HepG2 (cell line): Measurements from ENCODE around the gene TRIM15.

ENCODE experiments used
- BRD4 ChIP-seq: sonication (generic); formaldehyde crosslinking; IDR thresholded peaks from 2 replicates; pipeline ENCODE4 v1.4.0; 2020; ENCODE audit warnings: missing genetic modification reagents
- CREM ChIP-seq, 2 experiments: sonication (generic) in 1 of 2; formaldehyde crosslinking in 1 of 2; IDR thresholded peaks; 2 replicates each; pipeline versions ENCODE4 v1.4.0 to v1.6.1; 2016 to 2020; ENCODE audit warnings: antibody characterized with exemption in 1 of 2, mild to moderate bottlenecking in 1 of 2, missing genetic modification reagents in 1 of 2
- JARID2 ChIP-seq: sonication (generic); formaldehyde crosslinking; IDR thresholded peaks from 2 replicates; pipeline ENCODE4 v1.8.1; 2023; ENCODE audit warnings: missing genetic modification reagents, inconsistent platforms; ENCODE audit not compliant: insufficient replicate concordance
- MAX ChIP-seq: IDR thresholded peaks from 2 replicates; pipeline ENCODE4 v1.6.1; 2012; ENCODE audit warnings: inconsistent platforms
- POLR2AphosphoS5 ChIP-seq: IDR thresholded peaks from 2 replicates; pipeline ENCODE4 v1.6.1; 2012; ENCODE audit warnings: low read depth, low read length
- PPARG ChIP-seq: conservative IDR thresholded peaks from 2 replicates; pipeline ENCODE4 v1.6.1; 2016; ENCODE audit warnings: missing biosample characterization, missing genetic modification reagents
- SAFB2 ChIP-seq: sonication (generic); formaldehyde crosslinking; IDR thresholded peaks from 2 replicates; pipeline ENCODE4 v1.5.1; 2020; ENCODE audit warnings: missing genetic modification reagents, low read depth, mild to moderate bottlenecking, borderline replicate concordance
- SSRP1 ChIP-seq: IDR thresholded peaks from 2 replicates; pipeline ENCODE4 v1.6.1; 2016; ENCODE audit warnings: control low read depth
- ZNF761 ChIP-seq: sonication (generic); formaldehyde crosslinking; conservative IDR thresholded peaks from 2 replicates; pipeline ENCODE4 v1.4.0; 2020; ENCODE audit warnings: mild to moderate bottlenecking, missing genetic modification reagents
- ZNF780A ChIP-seq: sonication (generic); formaldehyde crosslinking; IDR thresholded peaks from 2 replicates; pipeline ENCODE4 v1.8.0; 2022; ENCODE audit warnings: mild to moderate bottlenecking, missing genetic modification reagents, moderate library complexity
- ZNF782 ChIP-seq: sonication (generic); formaldehyde crosslinking; IDR thresholded peaks from 2 replicates; pipeline ENCODE4 v1.4.0; 2020; ENCODE audit warnings: missing genetic modification reagents, mild to moderate bottlenecking, borderline replicate concordance

- TF ChIP-seq ZNF780A (CRISPR knock-in tag) (no peak), MAX (no peak), JARID2 (CRISPR knock-in tag) (no peak), CREM (IDR thresholded peaks at IDR 0.05) (no peak), CREM (CRISPR knock-in tag; IDR thresholded peaks at IDR 0.05) (no peak), BRD4 (CRISPR knock-in tag) (no peak), ZNF761 (CRISPR knock-in tag) (no peak), PPARG (CRISPR knock-in tag) (no peak), ZNF782 (no peak), SSRP1 (CRISPR knock-in tag) (no peak), SAFB2 (no peak), POLR2AphosphoS5 (no peak)
Measured at GRCh38 chr6:30152016-30152673, 11.2 kb upstream of the TRIM15 start.
